ENCODE results near the gene DPP7.

GRCh38 chr9:137076636-137077009 lies 37.9 kb downstream of the DPP7 start:
- TF ChIP-seq POLR2A (IDR thresholded peaks at IDR 0.05): no peak
- no peak for TF ChIP-seq CTCF (IDR thresholded peaks at IDR 0.05)
